BE2C (cell line): Measurements from ENCODE around the gene CNTN4.

Source experiments
- DNase-seq: peaks from one replicate; pipeline ENCODE4 v3.0.0-alpha.2; 2020
- H3K27me3 ChIP-seq: fragments of 250-450 bp; sonication (Bioruptor Pico); 2 replicates; pipeline ENCODE4 v1.5.1; 2020; ENCODE audit warnings: mild to moderate bottlenecking
- H3K36me3 ChIP-seq: fragments of 250-450 bp; sonication (Bioruptor Pico); 2 replicates; pipeline ENCODE4 v1.5.1; 2020; ENCODE audit warnings: mild to moderate bottlenecking
- H3K4me1 ChIP-seq: fragments of 250-450 bp; sonication (Bioruptor Pico); 2 replicates; pipeline ENCODE4 v1.5.1; 2020
- H3K4me3 ChIP-seq: 2 replicates; pipeline ENCODE4 v1.5.1; 2011; ENCODE audit warnings: low read depth, low read length
- H3K9me3 ChIP-seq: fragments of 250-450 bp; sonication (Bioruptor Pico); 2 replicates; pipeline ENCODE4 v1.5.1; 2020
- TF ChIP-seq, protein P1 (sequence below): IDR thresholded peaks from 2 replicates; pipeline ENCODE4 v1.5.1; 2012; ENCODE audit warnings: mild to moderate bottlenecking, low read depth, low read length

CNTN4 gene

DNA sequence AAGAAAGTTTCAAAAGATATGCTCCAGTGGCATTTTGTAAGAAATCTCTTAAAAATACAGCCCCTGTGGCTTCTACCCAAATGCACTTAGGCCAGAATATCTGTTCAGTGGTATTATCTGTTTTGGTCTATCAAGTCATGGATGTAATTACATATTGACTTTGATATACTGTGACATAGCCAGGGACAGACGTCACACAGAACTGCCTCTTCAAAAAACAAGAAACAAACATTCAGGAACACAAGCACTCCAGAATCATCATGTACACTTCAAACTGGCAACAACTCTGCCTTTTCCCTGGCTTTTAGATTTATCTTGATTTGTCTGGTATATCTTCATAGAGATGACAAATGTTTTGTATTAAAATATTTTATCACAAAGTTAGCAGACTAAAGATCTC lies 771.2 kb downstream of the CNTN4 start:
- H3K36me3 ChIP-seq: no peaks in the 10 kb centered on the region
- TF ChIP-seq, protein P1, sequence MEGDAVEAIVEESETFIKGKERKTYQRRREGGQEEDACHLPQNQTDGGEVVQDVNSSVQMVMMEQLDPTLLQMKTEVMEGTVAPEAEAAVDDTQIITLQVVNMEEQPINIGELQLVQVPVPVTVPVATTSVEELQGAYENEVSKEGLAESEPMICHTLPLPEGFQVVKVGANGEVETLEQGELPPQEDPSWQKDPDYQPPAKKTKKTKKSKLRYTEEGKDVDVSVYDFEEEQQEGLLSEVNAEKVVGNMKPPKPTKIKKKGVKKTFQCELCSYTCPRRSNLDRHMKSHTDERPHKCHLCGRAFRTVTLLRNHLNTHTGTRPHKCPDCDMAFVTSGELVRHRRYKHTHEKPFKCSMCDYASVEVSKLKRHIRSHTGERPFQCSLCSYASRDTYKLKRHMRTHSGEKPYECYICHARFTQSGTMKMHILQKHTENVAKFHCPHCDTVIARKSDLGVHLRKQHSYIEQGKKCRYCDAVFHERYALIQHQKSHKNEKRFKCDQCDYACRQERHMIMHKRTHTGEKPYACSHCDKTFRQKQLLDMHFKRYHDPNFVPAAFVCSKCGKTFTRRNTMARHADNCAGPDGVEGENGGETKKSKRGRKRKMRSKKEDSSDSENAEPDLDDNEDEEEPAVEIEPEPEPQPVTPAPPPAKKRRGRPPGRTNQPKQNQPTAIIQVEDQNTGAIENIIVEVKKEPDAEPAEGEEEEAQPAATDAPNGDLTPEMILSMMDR: no peak
- H3K4me1 ChIP-seq: no peaks in the 10 kb centered on the region; the same call in 1 of the 2 replicates
- H3K9me3 ChIP-seq: no peaks in the 10 kb centered on the region
- DNase-seq: no peak
- no peak overlapping the region for H3K4me3 ChIP-seq
- no peaks in the 10 kb centered on the region for H3K27me3 ChIP-seq

DNA sequence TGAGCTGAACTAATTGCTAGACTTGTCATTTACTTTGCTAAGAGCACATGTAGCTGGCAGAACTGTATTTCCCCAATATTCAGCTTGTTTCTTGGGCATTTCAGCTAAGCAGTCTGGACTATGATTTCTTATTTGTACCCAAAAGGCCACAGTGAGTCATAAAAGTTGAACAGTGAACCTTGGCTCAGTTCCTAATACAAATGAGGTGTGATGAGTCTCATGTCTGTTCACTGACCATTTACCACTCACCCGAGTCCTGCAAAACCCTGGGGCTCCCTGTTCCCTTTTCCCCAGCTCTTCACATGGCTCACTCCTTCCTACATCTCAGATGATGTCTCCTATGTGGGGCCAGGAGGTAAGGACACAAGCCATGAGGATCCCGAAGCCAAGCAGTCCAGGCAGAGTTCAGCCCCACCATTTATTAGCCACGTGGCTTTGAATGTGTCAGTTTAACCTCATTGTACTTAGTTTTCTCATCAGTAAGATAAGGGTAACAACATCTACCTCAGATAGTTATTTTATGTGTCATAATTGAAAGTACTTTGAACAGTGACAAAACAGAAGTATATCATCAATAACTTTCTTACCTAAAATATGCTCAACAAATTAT lies 772.2 kb downstream of the CNTN4 start:
- H3K27me3 ChIP-seq: no peaks in the 10 kb centered on the region
- no peak for DNase-seq
- H3K4me1 ChIP-seq: no peaks in the 10 kb centered on the region; the same call in 1 of the 2 replicates
- TF ChIP-seq, protein P1: no peak
- H3K9me3 ChIP-seq: no peaks in the 10 kb centered on the region
- no peaks in the 10 kb centered on the region for H3K36me3 ChIP-seq
- H3K4me3 ChIP-seq: no peak overlapping the region

DNA sequence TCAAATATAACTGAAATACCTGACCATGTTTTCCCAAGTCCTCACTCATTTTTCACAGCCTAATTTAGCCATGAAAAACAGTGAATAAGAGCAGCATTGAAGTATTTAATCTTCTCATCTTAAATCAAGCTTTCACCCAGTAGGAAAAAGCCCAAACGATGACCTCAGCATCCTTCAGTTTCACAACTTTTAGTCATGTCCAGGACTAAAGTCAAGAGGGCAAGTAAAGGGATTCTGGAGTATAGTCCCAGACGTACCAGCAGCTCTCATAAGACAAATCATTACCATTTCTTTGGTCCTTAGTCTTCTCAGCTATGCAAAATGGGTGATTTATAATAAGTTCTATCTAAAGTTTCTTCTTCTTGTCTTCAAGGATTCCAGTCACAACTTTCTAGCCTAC lies 774.2 kb downstream of the CNTN4 start:
- no peak overlapping the region for H3K4me3 ChIP-seq
- H3K9me3 ChIP-seq: no peaks in the 10 kb centered on the region
- no peaks in the 10 kb centered on the region for H3K36me3 ChIP-seq
- TF ChIP-seq, protein P1: no peak
- no peaks in the 10 kb centered on the region; the same call in 1 of the 2 replicates for H3K4me1 ChIP-seq
- H3K27me3 ChIP-seq: no peaks in the 10 kb centered on the region
- DNase-seq: no peak

DNA sequence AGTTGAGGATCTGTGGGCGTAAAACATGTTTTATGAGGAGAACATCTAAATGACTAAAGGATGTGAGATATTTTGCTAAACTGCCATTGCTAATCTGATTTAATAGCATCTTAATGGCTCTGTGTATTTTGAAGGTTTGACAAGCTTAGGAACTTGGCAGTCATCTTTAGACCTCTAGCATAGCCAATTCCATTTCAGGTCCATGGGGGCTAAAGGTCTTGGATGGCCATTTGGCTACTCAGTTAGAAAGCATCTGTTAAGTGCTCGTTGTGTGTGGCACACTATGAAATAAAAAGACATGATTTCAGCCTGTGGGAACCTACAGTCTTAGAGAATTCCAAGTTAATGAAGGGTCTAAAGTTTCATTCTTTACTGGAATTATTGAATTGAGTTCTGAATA lies 775.3 kb downstream of the CNTN4 start:
- H3K36me3 ChIP-seq: no peaks in the 10 kb centered on the region
- no peak for DNase-seq
- no peak overlapping the region for H3K4me3 ChIP-seq
- H3K27me3 ChIP-seq: no peaks in the 10 kb centered on the region
- H3K9me3 ChIP-seq: no peaks in the 10 kb centered on the region
- TF ChIP-seq, protein P1: no peak
- H3K4me1 ChIP-seq: no peaks in the 10 kb centered on the region; the same call in 1 of the 2 replicates

DNA sequence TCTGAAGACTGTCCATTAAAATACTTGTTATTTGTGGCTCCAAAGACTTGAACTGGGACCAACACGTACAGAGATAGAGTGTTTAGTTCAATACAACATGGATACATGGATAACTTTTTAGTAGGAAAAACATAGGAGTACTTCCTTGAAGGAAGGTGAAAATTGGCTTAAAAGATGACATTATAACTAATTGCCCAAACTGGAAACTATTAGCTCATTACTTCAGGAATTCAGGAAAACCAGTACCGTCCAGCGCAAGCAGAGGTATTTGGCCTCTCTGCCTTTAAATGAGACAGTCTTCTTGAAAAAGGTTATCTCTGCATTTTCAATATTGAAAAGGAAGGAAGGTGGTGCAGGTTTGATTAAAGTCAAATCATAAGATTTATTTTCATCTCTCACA lies 777.0 kb downstream of the CNTN4 start:
- no peaks in the 10 kb centered on the region for H3K9me3 ChIP-seq
- no peak for DNase-seq
- H3K27me3 ChIP-seq: no peaks in the 10 kb centered on the region
- no peak overlapping the region for H3K4me3 ChIP-seq
- no peaks in the 10 kb centered on the region for H3K36me3 ChIP-seq
- TF ChIP-seq, protein P1: no peak
- H3K4me1 ChIP-seq: no peaks in the 10 kb centered on the region; the same call in 1 of the 2 replicates

DNA sequence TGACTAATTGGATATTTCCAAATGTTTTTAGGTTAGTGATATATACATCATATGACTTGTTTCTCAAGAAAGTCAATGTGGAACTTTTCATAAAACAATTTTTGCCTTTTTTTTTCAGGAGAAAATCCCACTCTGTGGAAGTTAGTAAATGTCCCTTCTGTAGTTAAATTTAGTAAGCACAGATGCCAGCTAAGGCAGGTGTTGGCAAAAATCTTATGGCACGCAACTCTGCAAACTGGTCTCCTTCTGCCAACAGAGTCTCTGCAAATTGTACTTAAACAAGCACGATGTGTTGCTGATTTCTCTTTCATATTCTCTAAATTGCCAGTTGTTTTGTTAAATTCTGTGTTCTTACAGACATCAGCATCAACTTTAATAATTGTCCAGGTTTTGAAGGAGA lies 777.7 kb downstream of the CNTN4 start:
- H3K27me3 ChIP-seq: no peaks in the 10 kb centered on the region
- H3K4me3 ChIP-seq: no peak overlapping the region
- H3K4me1 ChIP-seq: no peaks in the 10 kb centered on the region
- TF ChIP-seq, protein P1: no peak
- no peaks in the 10 kb centered on the region for H3K36me3 ChIP-seq
- no peak for DNase-seq
- H3K9me3 ChIP-seq: no peaks in the 10 kb centered on the region
